Thyroid gland (tissue), 4 donors: ENCODE measurements around the gene TEX54. TPM values are rescaled to one million over a fixed set of nuclear protein-coding genes. Genes with fewer than 3 reads are reported as not detected.
A peak's percentile ranks its signal among the peaks of the same experiment; 100 is the strongest.
"Not testable (repeated sequence)": the region's sequence is repeated elsewhere in the genome, so short reads cannot be mapped to it uniquely, and the experiment has no call there.

ENCODE experiments used
- DNase-seq, 2 donors: peaks; one replicate each; pipeline ENCODE4 v3.0.0-alpha.2; 2019
- H3K27ac ChIP-seq, 3 donors: fragments of 200-600 bp; sonication (generic); 1 replicate in 2 of 3; 2 replicates in 1 of 3; pipeline ENCODE4 v1.5.1; 2016 to 2019; ENCODE audit warnings: mild to moderate bottlenecking in 1 of 3, moderate library complexity in 1 of 3
- H3K27me3 ChIP-seq: fragments of 200-600 bp; sonication (generic); one replicate; pipeline ENCODE4 v1.5.1; 2019
- H3K36me3 ChIP-seq, 2 donors: fragments of 200-600 bp; sonication (generic); one replicate each; pipeline ENCODE4 v1.5.1; 2016 to 2019
- H3K4me1 ChIP-seq, 2 donors: fragments of 200-600 bp; sonication (generic); one replicate each; pipeline ENCODE4 v1.5.1; 2017 to 2019
- H3K4me3 ChIP-seq, 3 donors: fragments of 200-600 bp; sonication (generic); replicated peaks in 1 of 3; 1 replicate in 2 of 3; 2 replicates in 1 of 3; pipeline ENCODE4 v1.5.1; 2016; ENCODE audit warnings: mild to moderate bottlenecking in 1 of 3
- H3K9me3 ChIP-seq: fragments of 200-600 bp; sonication (generic); one replicate; pipeline ENCODE4 v1.5.1; 2017
- CTCF ChIP-seq, 6 experiments: fragments of 200-600 bp in 3 of 6; fragments of 450-650 bp in 3 of 6; sonication (generic) in 3 of 6; IDR thresholded peaks; one replicate each; pipeline ENCODE4 v1.5.1; 2016 to 2019; ENCODE audit warnings: antibody characterized with exemption in 6 of 6, mild to moderate bottlenecking in 2 of 6, inconsistent platforms in 1 of 6, moderate library complexity in 1 of 6
- POLR2A ChIP-seq, 2 donors: fragments of 450-650 bp; IDR thresholded peaks; one replicate each; pipeline ENCODE4 v1.6.1; 2017; ENCODE audit warnings: antibody characterized with exemption in 2 of 2, mild to moderate bottlenecking in 2 of 2, moderate library complexity in 1 of 2
- WGBS, 2 donors: methylation state at CpG; one replicate each; pipeline ENCODE4 v1.1.5; 2017; 5-methylcytosine and 5-hydroxymethylcytosine counted together
- intact Hi-C: fragments of 100-400 bp; cut with DNase I; formaldehyde crosslinking; loops from one replicate; pipeline ENCODE4 v1.15.1; 2023
- total RNA-seq, 4 donors: library from RNA; depleted of rRNA; stranded (reverse); fragments of >200 nt; gene quantifications; one replicate each; pipeline ENCODE4 v1.2.3, GENCODE V29; 2016

The TEX54 gene
- total RNA-seq, 4 donors from 2014 or later: not detected

GRCh38 chr11:62839050-62839945 lies 6.7 kb upstream of the TEX54 start, which contains the start of gene WDR74:
WDR74 (minus strand) TSS chr11:62839590; CDS start chr11:62839570, 20 bp downstream.
- intact Hi-C loops: loop anchor here (10.0 kb wide), 1 partner anchor 54 kb away; the partner anchor contains the start of gene TMEM179B
- Histone ChIP-seq H3K9me3 (no peaks in the 10 kb centered on the region), H3K4me1 (peaks cover 6 to 12% of the 10 kb centered on the region in 2 donors), H3K27ac (peak within 1 kb of the TSS; percentile 99 to 100 (median 100)), H3K36me3 (peaks cover 0 to 4% of the 10 kb centered on the region in 2 donors), H3K27me3 (no peaks in the 10 kb centered on the region), H3K4me3 (peak within 1 kb of the TSS; percentile 63 to 88 (median 70))
- 0 to 1% methylated on average over 36 to 49 of the region's 62 CpGs for WGBS, 2 donors
- DNase-seq: peak; percentile 90 to 93
- TF ChIP-seq POLR2A (IDR thresholded peaks at IDR 0.05) (peak; percentile 77 to 95), CTCF (IDR thresholded peaks at IDR 0.05) (peak in 1 of 6 experiments; percentile 20)

- Histone ChIP-seq H3K36me3 (peaks cover 0 to 4% of the 10 kb centered on the region in 2 donors), H3K27me3 (no peaks in the 10 kb centered on the region), H3K27ac (no peak overlapping the region), H3K4me1 (peaks cover 15 to 19% of the 10 kb centered on the region in 2 donors), H3K4me3 (no peak overlapping the region), H3K9me3 (no peaks in the 10 kb centered on the region)
- no peak for TF ChIP-seq POLR2A (IDR thresholded peaks at IDR 0.05)
- no peak for TF ChIP-seq CTCF (IDR thresholded peaks at IDR 0.05)
- no peak for DNase-seq
- 88 to 93% methylated on average over 8 of the region's 8 CpGs for WGBS, 2 donors
- intact Hi-C loops: loop anchor here (10.0 kb wide), 1 partner anchor 51 kb away; the partner anchor contains the start of gene TMEM179B
Measured at GRCh38 chr11:62835336-62835735, 2.7 kb upstream of the TEX54 start.

GRCh38 chr11:62831520-62832335 lies 913 bp downstream of the TEX54 start, which contains the start of gene STX5:
STX5 (minus strand) TSS chr11:62832051; CDS start chr11:62831243, 808 bp downstream.
- Histone ChIP-seq H3K27me3 (no peaks in the 10 kb centered on the region), H3K9me3 (no peaks in the 10 kb centered on the region), H3K27ac (peak within 1 kb of the TSS; percentile 87 to 94 (median 90)), H3K36me3 (peaks cover 11 to 21% of the 10 kb centered on the region in 2 donors), H3K4me1 (peaks cover 17 to 19% of the 10 kb centered on the region in 2 donors), H3K4me3 (peak within 1 kb of the TSS; percentile 62 to 96 (median 65))
- peak; percentile 100 for DNase-seq
- WGBS, 2 donors: 1% methylated on average over 45 of the region's 65 CpGs; no CpG with 5 or more reads in 1 of the 2 donors
- intact Hi-C loops: loop anchor here (10.0 kb wide), 1 partner anchor 47 kb away; the partner anchor contains the start of gene TMEM179B
- TF ChIP-seq POLR2A (IDR thresholded peaks at IDR 0.05) (peak; percentile 55 to 92), CTCF (IDR thresholded peaks at IDR 0.05) (peak in 1 of 6 experiments; percentile 8)

GRCh38 chr11:62830904-62831519 lies 1.6 kb downstream of the TEX54 start:
- H3K9me3 ChIP-seq: no peaks in the 10 kb centered on the region
- peaks cover 17 to 19% of the 10 kb centered on the region in 2 donors for H3K4me1 ChIP-seq
- peaks cover 18 to 28% of the 10 kb centered on the region in 2 donors for H3K36me3 ChIP-seq
- TF ChIP-seq POLR2A (IDR thresholded peaks at IDR 0.05): no peak
- TF ChIP-seq CTCF (IDR thresholded peaks at IDR 0.05): no peak
- H3K27me3 ChIP-seq: no peaks in the 10 kb centered on the region
- intact Hi-C loops: loop anchor here (10.0 kb wide), 1 partner anchor 46 kb away; the partner anchor contains the start of gene TMEM179B
- 1 to 2% methylated on average over 20 to 27 of the region's 33 CpGs for WGBS, 2 donors
- peak overlapping the region; percentile 62 to 96 (median 65) for H3K4me3 ChIP-seq
- H3K27ac ChIP-seq: peak overlapping the region; percentile 87 to 94 (median 90)
- DNase-seq: no peak

GRCh38 chr11:62828130-62828529 lies 4.5 kb downstream of the TEX54 start:
- H3K4me3 ChIP-seq, H3K9me3 ChIP-seq, DNase-seq, H3K27me3 ChIP-seq, H3K27ac ChIP-seq, intact Hi-C loops: not testable (repeated sequence)
- peaks cover 46 to 52% of the 10 kb centered on the region in 2 donors for H3K36me3 ChIP-seq
- 93 to 97% methylated on average over 8 of the region's 8 CpGs for WGBS, 2 donors
- H3K4me1 ChIP-seq: peaks cover 12 to 19% of the 10 kb centered on the region in 2 donors
